Brain pericyte (primary cell): Measurements from ENCODE around the gene CNEP1R1.

Experiments used
- DNase-seq: peaks from one replicate; pipeline ENCODE4 v3.0.0-alpha.2; 2012; ENCODE audit warnings: low read depth, low spot score

The CNEP1R1 gene

GRCh38 chr16:50017553-50017952 is 7.5 kb upstream of the CNEP1R1 start:
- no peak for DNase-seq

DNA sequence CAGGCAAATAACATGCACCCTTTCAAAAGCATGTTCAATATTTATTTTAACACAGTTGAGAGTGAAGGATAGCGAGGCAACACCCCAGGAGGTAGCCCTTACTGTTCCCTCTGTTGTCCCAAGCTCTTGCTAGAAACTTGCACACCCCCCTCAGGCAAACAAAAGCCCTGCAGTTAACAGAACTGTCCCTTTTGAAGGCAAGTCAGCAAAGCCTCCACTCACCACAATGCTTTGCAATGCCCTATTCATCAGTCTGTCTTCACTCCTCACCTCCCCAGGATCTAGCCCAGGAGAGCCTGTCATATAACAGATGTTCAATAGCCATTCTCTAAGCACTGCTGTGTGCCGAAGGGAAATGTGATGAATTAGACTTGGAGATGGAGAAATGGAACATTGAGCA is 3.5 kb upstream of the CNEP1R1 start:
- DNase-seq = no peak

- no peak for DNase-seq
Measured at GRCh38 chr16:50023641-50024040, 1.4 kb upstream of the CNEP1R1 start.

DNA sequence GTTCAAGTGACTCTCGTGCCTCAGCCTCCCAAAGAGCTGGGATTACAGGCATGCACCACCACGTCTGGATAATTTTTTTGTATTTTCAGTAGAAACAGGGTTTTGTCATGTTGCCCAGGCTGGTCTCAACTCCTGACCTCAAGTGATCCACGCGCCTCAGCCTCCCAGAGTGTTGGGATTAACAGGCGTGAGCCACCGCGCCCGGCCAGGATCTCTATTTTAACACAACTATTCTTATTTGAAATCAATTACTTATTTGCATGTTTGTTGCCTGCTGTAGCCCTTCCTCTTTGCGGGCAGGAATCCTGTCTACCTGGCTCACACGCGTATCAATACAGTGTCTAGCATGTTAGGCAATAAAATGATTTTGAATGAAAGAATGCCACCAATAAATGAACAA is 818 bp upstream of the CNEP1R1 start:
- DNase-seq = no peak

- no peak for DNase-seq
Measured at GRCh38 chr16:50025537-50025931, 509 bp downstream of the CNEP1R1 start.

GRCh38 chr16:50027829-50028228 is 2.8 kb downstream of the CNEP1R1 start:
- no peak for DNase-seq

DNA sequence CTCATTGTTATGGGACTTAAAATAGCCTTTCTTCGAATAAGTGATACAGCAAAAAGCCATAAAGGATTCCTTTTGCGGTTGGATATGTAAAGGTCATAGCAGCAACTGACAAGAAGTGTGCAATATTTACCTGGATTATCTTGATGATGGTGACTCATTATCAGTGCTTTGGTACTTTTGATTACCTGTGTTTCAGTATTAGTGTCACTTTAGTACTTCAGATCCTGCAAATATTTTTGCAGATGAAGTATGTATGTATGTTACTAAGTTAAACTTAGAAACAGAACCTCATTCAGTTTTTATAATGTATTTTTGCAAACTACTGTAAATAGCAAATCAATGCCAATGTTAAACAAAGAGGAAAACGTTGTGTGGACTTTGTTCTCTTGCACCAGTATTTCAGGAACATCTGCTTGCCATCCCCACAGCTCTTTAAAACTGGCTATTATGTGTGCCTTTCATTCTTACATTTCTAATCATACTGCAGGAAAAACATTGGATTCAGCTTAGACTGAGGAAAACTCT is 10.5 kb downstream of the CNEP1R1 start:
- DNase-seq = no peak

DNA sequence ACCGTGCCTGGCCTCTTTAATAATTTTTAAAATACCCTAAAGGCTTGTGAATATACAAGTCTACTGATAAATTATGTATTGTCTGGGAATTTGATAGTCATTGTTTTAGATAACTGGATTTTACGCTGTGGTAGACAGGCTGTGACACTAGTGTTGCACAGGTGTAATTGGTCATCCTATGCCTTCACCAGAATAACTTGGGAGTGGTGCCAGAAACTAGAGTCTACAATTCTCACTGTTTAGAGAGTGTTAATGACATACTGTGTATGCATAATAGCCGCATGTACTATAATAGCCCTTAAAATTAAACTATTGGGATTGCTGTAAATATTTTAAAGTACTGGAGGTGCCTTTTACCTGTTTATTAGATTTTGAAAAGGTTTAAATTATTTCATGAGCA is 11.4 kb downstream of the CNEP1R1 start:
- no peak for DNase-seq

GRCh38 chr16:50037662-50038220 is 12.7 kb downstream of the CNEP1R1 start:
- DNase-seq = no peak

DNA sequence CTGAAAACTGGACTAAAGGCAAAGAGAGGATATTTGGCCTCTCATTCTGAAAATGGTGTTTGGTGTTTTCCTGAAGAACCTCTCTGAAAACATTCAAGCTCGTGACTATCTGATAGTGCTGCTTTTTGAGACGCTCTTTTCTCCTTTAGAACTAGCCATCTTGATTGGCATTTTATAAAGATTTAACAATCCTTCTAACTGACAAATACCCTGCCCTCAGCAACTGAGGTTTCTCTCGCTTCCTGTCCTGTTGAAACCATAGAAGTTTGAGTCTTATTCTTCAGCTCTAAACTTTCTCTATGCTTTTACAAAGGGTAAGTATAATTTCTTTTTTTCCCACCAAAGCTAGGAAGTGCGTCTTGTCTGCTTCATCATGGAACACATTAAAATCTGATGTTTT is 13.3 kb downstream of the CNEP1R1 start:
- no peak for DNase-seq

DNA sequence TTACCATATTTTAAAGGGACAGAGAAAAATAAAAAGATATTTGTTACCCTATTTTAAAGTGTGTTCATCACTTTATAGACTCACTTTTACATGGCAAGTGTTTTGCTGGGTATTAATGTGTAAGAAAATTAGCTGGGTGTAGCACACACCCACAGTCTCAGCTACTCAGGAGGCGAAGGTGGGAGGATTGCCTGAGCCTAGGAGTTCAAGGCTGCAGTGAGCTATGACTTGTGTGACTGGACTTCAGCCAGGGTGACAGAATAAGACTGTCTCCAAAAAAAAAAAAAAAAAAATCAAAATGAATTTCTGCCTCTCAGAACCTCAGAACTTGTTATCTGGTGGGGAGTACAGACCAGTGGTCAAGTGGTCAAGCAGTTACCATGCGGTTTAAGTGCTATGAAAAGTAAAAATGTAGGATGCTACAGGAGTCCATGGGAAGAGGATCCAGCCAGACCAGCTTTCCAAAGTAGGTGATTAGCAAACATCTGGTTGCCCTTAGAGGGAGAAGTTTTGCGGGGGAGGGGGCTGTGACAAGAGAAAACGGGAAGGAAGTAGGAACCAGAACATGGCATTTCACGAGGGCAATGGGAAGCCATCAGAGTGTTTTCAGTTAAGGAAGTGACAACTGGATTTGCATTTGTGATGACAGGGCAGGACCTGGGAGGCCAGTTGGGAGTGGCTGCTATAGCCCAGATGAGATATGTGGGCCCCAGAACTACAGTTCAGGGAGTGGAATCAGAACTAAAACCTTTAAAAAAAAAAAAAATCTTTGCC is 13.9 kb downstream of the CNEP1R1 start:
- DNase-seq = no peak

GRCh38 chr16:50040018-50040417 is 15.0 kb downstream of the CNEP1R1 start:
- no peak for DNase-seq

DNA sequence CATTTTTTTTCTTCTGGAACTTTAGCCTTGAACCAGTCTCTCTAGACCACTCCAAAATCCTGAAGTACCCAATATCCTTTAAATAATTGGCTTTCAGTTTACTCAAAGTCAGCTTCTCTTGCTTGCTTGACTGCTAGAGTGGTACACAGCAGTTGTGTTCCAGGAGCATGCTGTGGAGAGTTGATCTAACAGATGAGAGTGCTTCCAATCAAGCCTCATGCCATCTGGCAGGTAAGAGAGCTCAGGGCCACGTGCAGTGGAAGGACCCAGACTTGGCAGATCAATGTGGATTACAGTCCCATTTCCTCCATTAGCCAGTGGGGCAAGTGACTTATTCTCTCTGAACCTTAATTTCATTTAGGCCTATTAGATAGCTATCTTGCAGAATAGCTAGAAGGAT is 15.7 kb downstream of the CNEP1R1 start:
- no peak for DNase-seq

DNA sequence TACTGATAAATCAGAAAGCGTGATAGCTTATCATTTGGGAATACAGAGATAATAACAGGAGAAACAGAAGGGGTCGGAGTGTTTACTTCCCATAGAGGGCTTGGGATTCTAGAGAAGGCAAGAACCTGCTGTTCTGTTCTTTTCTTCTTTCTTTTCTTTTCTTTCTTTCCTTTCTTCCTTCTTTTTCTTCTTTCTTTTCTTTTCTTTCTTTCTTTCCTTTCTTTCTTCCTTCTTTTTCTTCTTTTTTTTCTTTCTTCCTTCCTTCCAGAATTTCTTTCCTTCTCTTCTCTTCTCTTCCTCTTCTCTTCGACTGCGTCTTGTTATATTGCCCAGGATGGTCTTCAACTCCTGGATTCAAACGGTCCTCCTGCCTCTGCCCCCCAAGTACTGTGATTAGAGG is 18.3 kb downstream of the CNEP1R1 start:
- no peak for DNase-seq

DNA sequence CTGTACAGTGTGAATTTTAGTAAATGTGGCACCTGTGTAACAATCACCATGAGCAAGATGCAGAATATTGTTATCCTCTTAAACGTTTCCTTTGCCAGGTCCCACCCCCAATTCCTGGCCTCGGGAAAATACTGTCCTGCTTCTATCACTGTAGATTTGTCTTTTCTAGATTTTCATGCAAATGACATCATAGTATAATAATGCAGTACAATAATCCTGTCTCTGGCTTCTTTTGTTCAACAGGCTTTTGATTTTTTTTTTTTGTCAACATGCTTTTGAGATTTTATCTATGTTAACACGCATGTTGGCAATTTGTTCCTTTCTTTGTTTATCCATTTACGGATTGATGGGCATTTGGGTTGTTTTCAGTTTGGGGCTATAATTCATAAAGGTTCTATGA is 20.4 kb downstream of the CNEP1R1 start:
- no peak for DNase-seq

- no peak for DNase-seq
Measured at GRCh38 chr16:50046853-50047252, 21.8 kb downstream of the CNEP1R1 start.

DNA sequence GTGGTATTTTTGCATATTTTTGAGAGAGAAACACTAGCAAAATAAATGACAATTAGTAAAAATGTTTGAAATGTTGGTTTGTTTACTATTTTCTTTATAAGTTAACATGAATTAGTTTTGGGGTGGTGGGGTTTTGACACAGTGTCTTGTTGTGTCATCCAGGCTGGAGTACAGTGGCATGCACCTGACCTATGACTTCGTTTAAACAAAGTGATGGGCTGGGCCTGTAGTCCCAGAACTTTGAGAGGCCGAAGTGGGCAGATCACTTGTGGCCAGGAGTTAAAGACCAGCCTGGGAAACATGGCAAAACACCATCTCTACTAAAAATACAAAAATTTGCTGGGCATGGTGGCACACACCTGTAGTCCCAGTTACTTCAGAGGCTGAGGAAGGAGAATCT is 22.8 kb downstream of the CNEP1R1 start:
- DNase-seq = no peak

DNA sequence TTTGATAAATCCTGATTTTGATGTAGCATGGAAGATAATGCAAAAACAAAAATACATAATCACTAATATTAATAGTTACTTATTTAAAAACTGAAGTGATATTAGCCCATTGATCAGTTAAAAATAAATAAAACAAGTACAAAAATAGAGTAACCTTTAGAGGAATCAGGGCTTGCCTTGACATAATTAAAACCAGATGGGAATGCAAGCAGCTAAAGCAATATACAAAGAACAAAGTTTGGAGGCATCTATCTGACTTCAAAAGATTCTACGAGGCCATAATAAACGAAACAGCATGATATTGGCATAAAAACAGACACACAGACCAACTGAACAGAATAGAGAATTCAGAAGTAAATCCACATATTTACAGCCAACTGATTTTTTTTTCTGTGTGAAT is 25.8 kb downstream of the CNEP1R1 start:
- no peak for DNase-seq

DNA sequence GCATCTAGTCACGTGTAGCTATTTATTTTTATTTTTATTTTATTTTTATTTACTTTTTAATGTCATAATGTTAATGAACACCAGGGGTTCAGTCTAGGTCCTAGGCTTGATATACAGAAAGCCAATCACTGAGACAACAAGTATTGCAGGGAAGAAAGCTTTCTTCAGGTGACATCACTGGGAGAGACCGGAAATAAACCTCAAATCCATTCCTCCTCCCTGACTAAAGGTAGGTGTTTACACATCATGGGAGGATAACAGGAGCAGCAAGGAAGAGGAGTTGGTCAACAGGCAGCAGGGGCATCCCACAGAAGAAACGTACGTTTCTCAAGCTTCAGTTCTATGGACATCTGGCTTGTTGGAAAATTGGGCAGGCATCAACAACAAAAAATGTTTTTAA is 31.2 kb downstream of the CNEP1R1 start:
- DNase-seq = no peak

DNA sequence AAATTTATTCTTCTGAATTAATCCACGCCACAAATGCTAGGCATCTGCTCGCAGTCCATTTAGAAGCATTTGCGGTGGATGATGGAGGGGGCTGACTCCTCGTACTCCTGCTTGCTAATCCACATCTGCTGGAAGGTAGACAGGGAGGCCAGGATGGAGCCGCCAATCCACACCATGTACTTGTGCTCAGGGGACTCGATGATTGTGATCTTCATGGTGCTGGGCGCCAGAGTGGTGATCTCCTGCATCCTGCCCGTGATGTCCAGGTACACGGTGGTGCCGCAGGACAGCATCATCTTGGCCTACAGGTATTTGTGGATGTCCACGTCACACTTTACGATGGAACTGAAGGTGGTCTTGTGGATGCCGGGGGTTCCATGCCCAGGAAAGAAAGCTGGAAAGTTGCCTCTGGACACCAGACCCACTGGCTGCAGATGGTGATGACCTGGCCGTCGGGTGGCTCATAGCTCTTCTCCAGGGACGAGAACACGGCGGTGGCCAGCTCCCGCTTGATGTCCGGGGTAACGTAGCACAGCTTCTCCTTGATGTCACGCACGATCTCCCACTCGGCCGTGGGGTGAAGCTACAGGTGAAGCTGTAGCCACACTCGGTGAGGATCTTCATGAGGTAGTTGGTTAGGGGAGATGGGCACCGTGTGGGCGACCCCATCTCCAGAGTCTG is 33.2 kb downstream of the CNEP1R1 start:
- DNase-seq = no peak

GRCh38 chr16:50059111-50059510 is 34.1 kb downstream of the CNEP1R1 start:
- DNase-seq = no peak

- DNase-seq = no peak
Measured at GRCh38 chr16:50059669-50060068, 34.6 kb downstream of the CNEP1R1 start.

DNA sequence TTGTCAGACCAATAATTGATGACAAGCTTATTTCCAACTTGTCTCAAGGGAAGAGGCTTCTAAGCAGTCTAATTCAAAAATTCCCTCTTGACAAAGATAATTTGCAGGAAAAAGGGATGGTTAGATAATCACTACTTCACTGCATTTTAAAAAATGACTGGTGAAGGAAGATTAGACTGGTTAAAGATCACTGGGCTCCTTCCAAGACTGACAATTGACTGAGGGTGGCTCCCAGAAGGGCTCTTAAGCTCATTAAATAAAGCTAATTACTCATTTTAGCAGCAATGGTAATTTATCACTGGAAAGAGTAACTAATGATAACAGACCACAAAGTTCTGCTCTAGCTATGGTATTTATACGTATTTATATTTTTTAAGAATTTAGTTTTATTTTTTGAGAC is 36.3 kb downstream of the CNEP1R1 start:
- no peak for DNase-seq
